Measurements from ENCODE around the gene PTPN3. TPM values are rescaled to one million over a fixed set of nuclear protein-coding genes. Genes with fewer than 3 reads are reported as not detected.
"Not testable (repeated sequence)": the region's sequence is repeated elsewhere in the genome, so short reads cannot be mapped to it uniquely, and the experiment has no call there.

PTPN3 gene
- polyA plus RNA-seq, 1 donor: 60.7 TPM

GRCh38 chr9:109342878-109343277 lies 155.2 kb downstream of the PTPN3 start:
- no peak for DNase-seq

- no peak for DNase-seq
Measured at GRCh38 chr9:109341561-109341960, 156.5 kb downstream of the PTPN3 start.

DNA sequence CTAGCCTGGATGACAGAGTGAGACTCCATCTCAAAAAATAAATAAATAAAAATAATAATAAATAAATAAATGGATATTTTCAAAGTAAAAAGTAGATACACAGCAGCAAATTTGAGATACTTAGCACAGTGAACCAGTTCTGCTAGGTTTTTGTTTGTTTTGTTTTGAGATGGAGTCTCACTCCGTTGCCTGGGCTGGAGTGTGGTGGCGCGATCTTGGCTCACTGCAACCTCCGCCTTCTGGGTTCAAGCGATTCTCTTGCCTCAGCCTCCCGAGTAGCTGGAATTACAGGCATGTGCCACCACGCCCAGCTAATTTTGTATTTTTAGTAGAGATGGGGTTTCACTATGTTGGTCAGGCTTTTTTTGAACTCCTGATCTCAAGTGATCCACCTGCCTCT lies 157.1 kb downstream of the PTPN3 start:
- DNase-seq: not testable (repeated sequence)

GRCh38 chr9:109336409-109336808 lies 161.7 kb downstream of the PTPN3 start:
- DNase-seq: no peak

DNA sequence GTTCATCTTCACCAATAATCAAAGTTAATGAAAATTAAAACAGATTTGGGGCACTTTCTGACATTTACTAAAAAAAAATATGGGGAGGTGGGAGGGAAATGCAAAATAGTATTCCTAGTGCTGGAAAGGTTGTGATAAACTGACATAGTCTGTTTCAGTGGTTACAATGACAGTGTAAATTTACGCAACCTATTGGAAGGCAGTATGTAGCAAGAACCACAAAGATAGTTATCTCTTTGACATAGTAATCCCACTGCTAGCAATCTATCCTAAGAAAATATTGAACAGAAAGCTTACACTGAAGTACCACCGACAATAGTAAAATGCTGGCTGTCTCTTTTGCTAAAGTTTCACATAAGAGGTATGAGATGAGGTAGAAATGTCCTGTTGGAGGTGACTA lies 162.2 kb downstream of the PTPN3 start:
- no peak for DNase-seq

- DNase-seq: no peak
Measured at GRCh38 chr9:109335121-109335520, 163.0 kb downstream of the PTPN3 start.

- no peak for DNase-seq
Measured at GRCh38 chr9:109331353-109331752, 166.8 kb downstream of the PTPN3 start.

DNA sequence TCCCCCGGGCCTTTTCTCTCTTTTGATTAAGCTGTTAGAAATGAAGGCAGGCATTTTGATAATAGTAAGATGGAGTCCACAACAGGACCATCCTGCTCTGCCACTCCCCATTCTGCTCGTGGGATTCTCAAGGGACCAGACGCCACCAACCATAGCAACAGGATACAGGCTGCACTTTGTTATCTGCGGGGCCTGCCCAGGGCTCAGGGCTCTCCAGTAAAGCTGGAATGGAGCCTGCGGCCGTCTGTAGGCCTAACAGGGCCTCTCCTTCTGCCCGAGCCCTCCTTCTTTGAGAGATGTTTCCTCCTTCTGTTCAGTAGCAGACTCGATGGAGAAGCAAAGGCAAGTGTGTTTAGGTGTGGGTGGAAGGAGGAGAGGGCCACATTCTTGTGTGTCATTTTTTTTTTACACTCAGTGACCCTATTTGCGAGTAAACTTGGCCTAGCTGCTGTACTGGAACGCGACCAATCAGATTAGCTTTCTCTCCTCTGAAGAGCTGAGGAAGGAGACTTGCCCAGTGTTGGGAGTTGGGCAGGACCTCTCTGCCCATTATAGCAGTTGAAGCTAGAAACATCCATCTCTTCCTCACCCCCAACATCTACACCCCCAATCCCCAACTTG lies 168.4 kb downstream of the PTPN3 start:
- no peak for DNase-seq

DNA sequence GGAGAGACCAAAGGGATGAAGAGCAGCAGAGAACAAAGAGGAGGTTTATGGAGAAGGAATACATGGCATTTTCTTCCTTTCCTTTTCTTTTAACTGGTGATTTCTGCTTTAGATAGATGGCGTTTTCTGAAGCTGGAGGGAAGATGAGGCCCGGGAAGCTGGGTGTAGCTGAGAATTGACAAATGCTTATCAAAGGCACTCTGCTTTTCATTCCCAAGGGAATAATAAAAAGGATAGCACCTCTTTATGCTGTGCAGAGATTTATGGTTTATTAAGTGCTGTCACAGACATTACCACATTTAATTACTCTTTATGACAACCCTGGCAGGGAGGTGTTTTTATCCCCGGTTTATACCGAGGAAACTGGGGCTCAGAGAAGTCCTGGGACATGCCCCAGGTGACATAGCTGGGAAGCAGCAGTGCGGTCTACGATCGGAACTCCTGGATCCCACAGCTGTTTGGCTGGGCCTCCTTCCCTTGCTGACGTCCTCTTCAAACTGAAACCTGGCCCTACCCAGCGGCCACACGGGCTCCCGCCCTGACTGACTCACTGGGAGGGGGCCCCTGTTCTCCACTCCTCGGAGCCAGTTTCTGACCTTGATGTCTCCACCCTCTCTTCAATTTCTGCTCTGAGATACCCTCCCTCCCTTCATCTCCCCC lies 169.0 kb downstream of the PTPN3 start:
- no peak for DNase-seq

Other genes starting within 250 kb of the PTPN3 start
- 17.4 TPM for gene EPB41L4B, start 177.2 kb downstream of the PTPN3 start, polyA plus RNA-seq (ENCODE audit: insufficient read length)

Data from left kidney (tissue), 2 donors.